ENCODE measurements around the gene ACTMAP. TPM values are rescaled to one million over a fixed set of nuclear protein-coding genes. Genes with fewer than 3 reads are reported as not detected.

ACTMAP gene
- total RNA-seq, 2 donors from 2014 or later: 3.7 to 5.3 TPM

DNA sequence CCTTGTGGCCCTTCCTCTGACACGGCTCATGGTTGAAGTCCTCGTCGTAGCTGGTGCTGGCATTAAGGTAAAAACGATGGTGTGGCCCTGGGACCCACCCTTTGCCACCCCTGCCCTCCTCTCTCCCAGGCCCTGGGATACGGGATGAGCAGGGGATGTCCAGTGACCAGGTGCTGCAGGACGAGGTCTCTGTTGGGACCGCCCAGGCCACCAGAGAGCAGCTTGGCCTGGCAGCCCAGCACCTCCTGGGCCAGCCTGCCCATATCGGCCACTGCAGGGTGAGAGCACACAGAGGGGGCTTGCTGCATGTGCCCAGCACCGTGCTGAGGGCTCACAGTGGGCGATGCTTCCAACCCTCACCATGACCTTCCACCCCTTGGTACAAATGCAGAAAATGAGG is 6.4 kb downstream of the ACTMAP start:
- H3K27ac ChIP-seq: no peak overlapping the region
- TF ChIP-seq, protein P1, sequence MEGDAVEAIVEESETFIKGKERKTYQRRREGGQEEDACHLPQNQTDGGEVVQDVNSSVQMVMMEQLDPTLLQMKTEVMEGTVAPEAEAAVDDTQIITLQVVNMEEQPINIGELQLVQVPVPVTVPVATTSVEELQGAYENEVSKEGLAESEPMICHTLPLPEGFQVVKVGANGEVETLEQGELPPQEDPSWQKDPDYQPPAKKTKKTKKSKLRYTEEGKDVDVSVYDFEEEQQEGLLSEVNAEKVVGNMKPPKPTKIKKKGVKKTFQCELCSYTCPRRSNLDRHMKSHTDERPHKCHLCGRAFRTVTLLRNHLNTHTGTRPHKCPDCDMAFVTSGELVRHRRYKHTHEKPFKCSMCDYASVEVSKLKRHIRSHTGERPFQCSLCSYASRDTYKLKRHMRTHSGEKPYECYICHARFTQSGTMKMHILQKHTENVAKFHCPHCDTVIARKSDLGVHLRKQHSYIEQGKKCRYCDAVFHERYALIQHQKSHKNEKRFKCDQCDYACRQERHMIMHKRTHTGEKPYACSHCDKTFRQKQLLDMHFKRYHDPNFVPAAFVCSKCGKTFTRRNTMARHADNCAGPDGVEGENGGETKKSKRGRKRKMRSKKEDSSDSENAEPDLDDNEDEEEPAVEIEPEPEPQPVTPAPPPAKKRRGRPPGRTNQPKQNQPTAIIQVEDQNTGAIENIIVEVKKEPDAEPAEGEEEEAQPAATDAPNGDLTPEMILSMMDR (IDR thresholded peaks at IDR 0.05): no peak
- peaks cover 0 to 30% of the 10 kb centered on the region in 2 donors for H3K4me1 ChIP-seq
- no peaks in the 10 kb centered on the region for H3K9me3 ChIP-seq
- H3K36me3 ChIP-seq: peaks cover 17% of the 10 kb centered on the region
- no peaks in the 10 kb centered on the region for H3K27me3 ChIP-seq
- DNase-seq (ENCODE audit: low spot score): no peak
- no peak overlapping the region for H3K4me3 ChIP-seq

DNA sequence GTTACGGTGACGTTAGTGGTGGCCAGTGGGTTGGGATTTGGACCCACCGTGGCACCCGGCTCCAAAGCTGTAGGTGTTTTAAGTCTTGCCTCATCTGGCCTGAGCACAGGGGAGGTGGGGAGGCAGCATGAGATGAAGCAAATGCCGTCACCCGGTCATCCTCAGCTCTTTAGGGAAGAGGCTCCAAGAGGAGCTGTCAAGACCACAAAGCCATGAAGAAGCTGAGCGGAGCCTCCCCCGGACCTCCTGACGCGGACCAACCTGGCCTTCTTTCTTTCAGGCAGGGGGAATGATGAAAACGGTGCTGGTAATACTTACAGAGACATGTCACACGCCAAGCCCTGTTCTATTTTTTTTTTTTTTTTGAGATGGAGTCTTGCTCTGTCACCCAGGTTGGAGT is 7.4 kb downstream of the ACTMAP start:
- Histone ChIP-seq H3K27me3 (no peaks in the 10 kb centered on the region), H3K4me3 (no peak overlapping the region), H3K4me1 (peaks cover 0 to 26% of the 10 kb centered on the region in 2 donors), H3K9me3 (no peaks in the 10 kb centered on the region), H3K36me3 (peaks cover 25% of the 10 kb centered on the region), H3K27ac (no peak overlapping the region)
- TF ChIP-seq, protein P1 (IDR thresholded peaks at IDR 0.05): no peak
- DNase-seq (ENCODE audit: low spot score): no peak

DNA sequence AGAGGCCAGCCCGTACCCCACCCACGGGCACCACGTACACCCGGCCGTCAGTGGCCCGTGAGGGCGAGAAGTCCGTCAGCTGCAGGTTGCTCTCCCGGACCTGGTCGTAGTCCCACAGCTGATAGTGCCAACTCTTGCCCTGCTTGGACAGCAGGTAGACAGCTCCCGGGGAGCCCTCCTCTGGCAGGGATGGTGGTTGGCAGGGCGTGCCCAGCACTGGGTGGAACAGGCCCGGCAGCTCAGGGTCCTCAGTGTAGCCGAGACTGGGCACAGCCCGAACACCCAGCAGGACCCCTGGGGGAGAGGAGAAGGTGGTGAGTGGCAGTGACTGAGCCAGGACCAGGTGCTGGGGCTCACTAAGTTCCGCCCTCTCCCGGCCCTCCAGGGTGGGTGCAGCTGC is 7.8 kb downstream of the ACTMAP start:
- TF ChIP-seq, protein P1 (IDR thresholded peaks at IDR 0.05): no peak
- DNase-seq (ENCODE audit: low spot score): no peak
- H3K36me3 ChIP-seq: peaks cover 29% of the 10 kb centered on the region
- no peak overlapping the region for H3K4me3 ChIP-seq
- H3K27me3 ChIP-seq: no peaks in the 10 kb centered on the region
- no peaks in the 10 kb centered on the region for H3K9me3 ChIP-seq
- peaks cover 0 to 26% of the 10 kb centered on the region in 2 donors for H3K4me1 ChIP-seq
- H3K27ac ChIP-seq: no peak overlapping the region

DNA sequence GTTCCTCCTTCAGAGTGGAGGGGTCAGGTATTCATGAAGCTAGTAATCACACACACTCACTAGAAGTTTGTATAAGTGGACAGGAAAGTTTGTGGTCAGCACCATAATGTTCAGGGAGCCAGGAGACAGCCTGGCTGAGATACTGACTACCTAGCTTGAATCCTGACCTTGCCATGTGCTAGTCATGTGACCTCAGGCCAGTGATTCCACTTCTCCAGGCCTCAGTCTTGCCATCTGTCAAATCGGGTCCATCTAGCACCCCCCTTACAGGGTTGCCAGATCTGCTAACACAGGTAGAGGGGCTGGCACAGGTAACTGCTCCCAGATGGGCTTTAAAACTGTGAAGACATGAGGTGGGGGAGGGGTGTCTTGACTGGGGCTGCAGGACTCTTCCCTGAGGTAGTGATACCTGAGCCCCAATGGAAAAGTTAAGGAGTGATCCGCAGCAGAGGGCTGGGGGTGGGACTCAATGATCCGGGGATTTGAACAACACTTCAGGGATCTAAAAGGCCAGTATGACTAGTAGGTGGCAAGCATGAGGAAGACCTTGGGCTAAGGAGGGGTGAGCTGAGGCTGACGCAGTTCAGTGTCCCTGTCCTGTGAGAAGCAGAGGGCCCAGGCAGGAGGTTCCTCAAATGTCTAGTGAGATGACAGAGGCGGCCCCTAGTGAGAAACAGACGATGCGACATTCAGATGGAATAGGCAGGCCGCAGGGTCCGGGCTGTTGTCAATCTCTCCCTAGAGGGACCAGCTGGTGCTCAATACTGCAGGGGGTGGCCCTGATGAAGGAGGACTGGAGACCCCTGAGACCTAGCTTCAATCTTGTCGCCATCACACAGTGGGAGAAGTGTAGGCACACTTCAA is 8.5 kb downstream of the ACTMAP start:
- Histone ChIP-seq H3K9me3 (no peaks in the 10 kb centered on the region), H3K4me3 (no peak overlapping the region), H3K4me1 (peaks cover 0 to 26% of the 10 kb centered on the region in 2 donors), H3K27ac (peak overlapping the region; percentile 28 to 58), H3K36me3 (peaks cover 36% of the 10 kb centered on the region), H3K27me3 (no peaks in the 10 kb centered on the region)
- DNase-seq (ENCODE audit: low spot score): no peak
- TF ChIP-seq, protein P1 (IDR thresholded peaks at IDR 0.05): no peak

DNA sequence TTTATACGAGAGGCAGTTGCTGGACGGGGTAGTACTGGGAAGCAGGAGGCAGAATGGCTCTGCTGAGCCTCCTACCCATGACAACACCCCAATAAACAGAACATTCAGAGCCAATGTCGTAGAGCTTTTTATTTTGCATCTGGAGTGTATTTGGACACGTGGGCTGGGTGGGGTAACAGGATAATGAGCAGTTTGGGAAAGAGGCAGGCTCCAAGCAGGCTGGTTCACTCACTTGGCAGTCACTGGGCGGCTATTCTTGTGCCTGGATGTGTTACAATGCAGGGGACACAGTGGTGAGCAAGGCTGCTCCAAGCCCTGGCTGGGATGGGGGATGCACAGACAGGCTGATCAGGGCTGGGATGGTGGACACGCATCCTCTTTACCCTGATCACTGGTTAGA is 9.5 kb downstream of the ACTMAP start:
- Histone ChIP-seq H3K4me1 (peaks cover 0 to 23% of the 10 kb centered on the region in 2 donors), H3K27me3 (no peaks in the 10 kb centered on the region), H3K27ac (peak overlapping the region; percentile 28 to 58), H3K36me3 (peaks cover 47% of the 10 kb centered on the region), H3K4me3 (no peak overlapping the region), H3K9me3 (no peaks in the 10 kb centered on the region)
- peak; percentile 91 for DNase-seq (ENCODE audit: low spot score)
- TF ChIP-seq, protein P1 (IDR thresholded peaks at IDR 0.05): no peak

All from right atrium auricular region (tissue), 2 donors.